OCI-LY1 (cell line): Measurements from ENCODE around the gene SLC16A6.
A peak's percentile ranks its signal among the peaks of the same experiment; 100 is the strongest.

Experiments
- H2AFZ ChIP-seq: fragments of 200-600 bp; sonication (generic), shearing (Covaris generic); 2 replicates; pipeline ENCODE4 v1.6.0; 2014; ENCODE audit warnings: antibody characterized with exemption, mild to moderate bottlenecking, low read length
- H3F3A ChIP-seq: fragments of 200-600 bp; sonication (generic), shearing (Covaris generic); 2 replicates; pipeline ENCODE4 v1.6.0; 2014; ENCODE audit warnings: mild to moderate bottlenecking, antibody characterized with exemption, low read length, moderate library complexity; ENCODE audit not compliant: insufficient read depth
- H3K27ac ChIP-seq: fragments of 200-600 bp; sonication (generic); 2 replicates; pipeline ENCODE4 v1.5.1; 2014; ENCODE audit warnings: low read length, mixed run types, mild to moderate bottlenecking, low read depth; ENCODE audit not compliant: poor library complexity, severe bottlenecking
- H3K27me3 ChIP-seq: fragments of 200-600 bp; sonication (generic); 2 replicates; pipeline ENCODE4 v1.6.0; 2014; ENCODE audit warnings: antibody characterized with exemption, mild to moderate bottlenecking, low read length, moderate library complexity; ENCODE audit not compliant: insufficient read depth
- H3K36me3 ChIP-seq: fragments of 200-600 bp; sonication (generic); 2 replicates; pipeline ENCODE4 v1.6.1; 2014; ENCODE audit warnings: mild to moderate bottlenecking, antibody characterized with exemption, low read length, moderate library complexity, mixed read lengths; ENCODE audit not compliant: insufficient read depth
- H3K4me1 ChIP-seq: fragments of 200-600 bp; sonication (generic); 2 replicates; pipeline ENCODE4 v1.5.1; 2014; ENCODE audit warnings: mild to moderate bottlenecking, low read length, moderate library complexity; ENCODE audit not compliant: insufficient read depth, severe bottlenecking
- H3K4me2 ChIP-seq: fragments of 200-600 bp; sonication (generic), shearing (Covaris generic); 2 replicates; pipeline ENCODE4 v1.6.1; 2014; ENCODE audit warnings: low read length
- H3K4me3 ChIP-seq: fragments of 200-600 bp; sonication (generic); 2 replicates; pipeline ENCODE4 v1.5.1; 2014; ENCODE audit warnings: low read length, low read depth, mild to moderate bottlenecking, mixed read lengths; ENCODE audit not compliant: poor library complexity, severe bottlenecking
- H3K79me2 ChIP-seq: fragments of 200-600 bp; shearing (Covaris generic); 2 replicates; pipeline ENCODE4 v1.6.1; 2016; ENCODE audit warnings: mixed run types, low read length, mixed read lengths; ENCODE audit not compliant: insufficient read depth
- H3K9ac ChIP-seq: fragments of 200-600 bp; sonication (generic), shearing (Covaris generic); 2 replicates; pipeline ENCODE4 v1.6.1; 2014; ENCODE audit warnings: mild to moderate bottlenecking, low read length, mixed read lengths
- H3K9me2 ChIP-seq: fragments of 200-600 bp; sonication (generic), shearing (Covaris generic); 2 replicates; pipeline ENCODE4 v1.6.1; 2014; ENCODE audit warnings: low read depth, mild to moderate bottlenecking, low read length, mixed read lengths
- H3K9me3 ChIP-seq: fragments of 200-600 bp; shearing (Covaris generic); 2 replicates; pipeline ENCODE4 v1.6.1; 2014; ENCODE audit warnings: low read length, mixed read lengths
- H4K20me1 ChIP-seq: fragments of 200-600 bp; sonication (generic), shearing (Covaris generic); 2 replicates; pipeline ENCODE4 v1.6.0; 2016; ENCODE audit warnings: mild to moderate bottlenecking, low read length; ENCODE audit not compliant: insufficient read depth
- CTCF ChIP-seq: fragments of 200-600 bp; sonication (generic), shearing (Covaris generic); IDR thresholded peaks from 2 replicates; pipeline ENCODE4 v1.5.1; 2017; ENCODE audit warnings: mild to moderate bottlenecking, antibody characterized with exemption, low read length, moderate library complexity, mixed read lengths
- EZH2 ChIP-seq: fragments of 200-600 bp; sonication (generic), shearing (Covaris generic); IDR thresholded peaks from 2 replicates; pipeline ENCODE4 v1.8.0; 2017; ENCODE audit warnings: borderline replicate concordance, mixed run types, mild to moderate bottlenecking, antibody characterized with exemption, low read length, moderate library complexity, mixed read lengths

SLC16A6 gene

GRCh38 chr17:68247445-68248198 is 43.3 kb downstream of the SLC16A6 start, which contains the start of gene AMZ2:
AMZ2 (plus strand) TSS chr17:68248043; CDS start chr17:68250188, 2,145 bp downstream.
- H3K4me3 ChIP-seq = peak within 1 kb of the TSS; percentile 89
- peaks cover 5% of the 10 kb centered on the region; the same call in 1 of the 2 replicates for H3F3A ChIP-seq
- no peak within 1 kb of the TSS for H2AFZ ChIP-seq
- peak within 1 kb of the TSS; percentile 88 for H3K27ac ChIP-seq
- H3K27me3 ChIP-seq = no peaks in the 10 kb centered on the region
- H3K9ac ChIP-seq = peak within 1 kb of the TSS; percentile 88
- peaks cover 57% of the 10 kb centered on the region for H3K4me1 ChIP-seq
- H4K20me1 ChIP-seq = no peaks in the 10 kb centered on the region
- no peaks in the 10 kb centered on the region for H3K79me2 ChIP-seq
- H3K4me2 ChIP-seq = peak within 1 kb of the TSS; percentile 95
- H3K9me3 ChIP-seq = no peaks in the 10 kb centered on the region
- H3K9me2 ChIP-seq = no peaks in the 10 kb centered on the region
- H3K36me3 ChIP-seq = peaks cover 27% of the 10 kb centered on the region
- no peak for TF ChIP-seq CTCF
- TF ChIP-seq EZH2 = no peak

GRCh38 chr17:68246271-68247028 is 44.5 kb downstream of the SLC16A6 start:
- Histone ChIP-seq H3K9ac (peak overlapping the region; percentile 88), H3K9me2 (no peaks in the 10 kb centered on the region), H2AFZ (no peak overlapping the region), H3K4me1 (peaks cover 53% of the 10 kb centered on the region), H4K20me1 (no peaks in the 10 kb centered on the region), H3K36me3 (peaks cover 16% of the 10 kb centered on the region), H3K9me3 (no peaks in the 10 kb centered on the region), H3F3A (peaks cover 5% of the 10 kb centered on the region; the same call in 1 of the 2 replicates), H3K27ac (peak overlapping the region; percentile 69), H3K4me3 (peak overlapping the region; percentile 89), H3K27me3 (no peaks in the 10 kb centered on the region), H3K79me2 (no peaks in the 10 kb centered on the region), H3K4me2 (peak overlapping the region; percentile 95)
- TF ChIP-seq EZH2 = no peak
- no peak for TF ChIP-seq CTCF

- Histone ChIP-seq H4K20me1 (no peaks in the 10 kb centered on the region), H3K9ac (peak overlapping the region; percentile 75), H3K4me1 (peaks cover 62% of the 10 kb centered on the region), H3K4me2 (peak overlapping the region; percentile 71), H3K36me3 (no peaks in the 10 kb centered on the region), H2AFZ (no peak overlapping the region), H3F3A (peaks cover 6% of the 10 kb centered on the region; the same call in 1 of the 2 replicates), H3K27ac (peak overlapping the region; percentile 99), H3K9me2 (no peaks in the 10 kb centered on the region), H3K27me3 (no peaks in the 10 kb centered on the region), H3K4me3 (no peak overlapping the region), H3K9me3 (no peaks in the 10 kb centered on the region), H3K79me2 (no peaks in the 10 kb centered on the region)
- TF ChIP-seq CTCF (no peak), EZH2 (no peak)
These were observed 51.1 kb downstream of the SLC16A6 start for GRCh38 chr17:68239632-68240366.
